Suppressor macrophage (primary cell): ENCODE data around the gene PRRX2.
A peak's percentile ranks its signal among the peaks of the same experiment; 100 is the strongest.

Source experiments
- DNase-seq, 4 experiments: peaks; one replicate each; pipeline ENCODE4 v3.0.0-alpha.2; 2020 to 2022

The PRRX2 gene

GRCh38 chr9:129712634-129713401 is 47.4 kb downstream of the PRRX2 start:
- DNase-seq = peak; percentile 47 to 65 (median 62)

DNA sequence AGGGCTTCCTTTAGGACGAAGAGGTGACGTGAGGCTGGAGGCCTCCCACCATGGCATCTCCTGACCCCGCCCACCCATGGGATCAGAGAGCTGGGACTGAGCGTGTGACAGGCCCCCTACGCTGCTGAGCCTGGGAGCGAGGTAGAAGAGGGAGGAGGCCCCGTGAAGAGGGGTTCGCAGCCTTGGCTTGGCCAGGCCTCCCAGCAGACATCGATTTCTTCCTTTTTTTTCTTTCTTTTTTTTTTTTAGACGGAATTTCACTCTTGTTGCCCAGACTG is 47.9 kb downstream of the PRRX2 start:
- DNase-seq = no peak

DNA sequence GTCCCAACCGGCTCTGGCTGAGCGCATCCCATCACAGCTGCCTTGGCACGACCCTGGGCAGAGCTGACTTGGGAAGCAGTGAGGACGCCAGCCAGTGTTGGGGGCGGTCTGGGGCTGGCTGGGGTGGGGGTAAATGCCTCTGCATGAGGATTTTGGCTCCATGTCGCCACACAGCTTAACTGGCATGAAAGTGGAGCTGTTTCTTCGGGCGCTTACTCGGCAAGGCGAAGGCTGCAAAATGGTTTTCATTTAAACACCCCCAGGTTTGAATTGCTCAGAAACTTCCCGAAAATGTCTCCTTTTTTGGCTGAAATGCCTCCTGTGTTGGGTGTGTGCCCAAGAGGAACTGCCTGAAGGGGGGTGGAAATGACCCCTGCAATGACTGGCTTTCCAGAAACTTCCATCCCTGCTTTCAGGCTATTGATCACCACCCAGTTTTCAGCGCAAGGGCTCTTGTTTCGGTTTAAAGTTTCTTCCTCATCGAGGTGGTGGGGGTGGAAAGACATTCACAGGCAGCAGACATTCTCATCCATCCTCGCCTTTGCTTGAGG is 49.1 kb downstream of the PRRX2 start:
- peak; percentile 18 to 41 (median 35) for DNase-seq

- DNase-seq = no peak
These were observed 50.6 kb downstream of the PRRX2 start for GRCh38 chr9:129716091-129716490.

DNA sequence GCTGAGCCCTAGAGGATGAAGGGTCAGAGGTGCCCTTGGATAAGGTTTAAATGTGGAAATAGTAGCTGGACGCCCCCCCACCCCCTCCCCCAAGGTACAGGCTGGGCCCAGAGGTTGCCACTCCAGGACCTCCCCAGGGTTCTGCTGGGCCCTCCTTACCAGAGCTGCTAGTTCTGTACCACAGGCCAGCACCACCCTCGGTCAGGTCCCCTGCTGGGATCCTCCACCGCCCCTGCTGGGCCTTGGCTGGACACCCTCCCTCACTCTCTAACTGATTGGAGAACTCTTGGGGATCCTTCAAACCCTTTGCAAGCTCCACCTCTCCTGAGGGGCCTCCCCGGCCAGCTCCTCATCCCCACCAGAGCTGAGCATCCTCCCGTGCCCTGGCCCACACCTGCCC is 52.5 kb downstream of the PRRX2 start:
- DNase-seq = no peak

DNA sequence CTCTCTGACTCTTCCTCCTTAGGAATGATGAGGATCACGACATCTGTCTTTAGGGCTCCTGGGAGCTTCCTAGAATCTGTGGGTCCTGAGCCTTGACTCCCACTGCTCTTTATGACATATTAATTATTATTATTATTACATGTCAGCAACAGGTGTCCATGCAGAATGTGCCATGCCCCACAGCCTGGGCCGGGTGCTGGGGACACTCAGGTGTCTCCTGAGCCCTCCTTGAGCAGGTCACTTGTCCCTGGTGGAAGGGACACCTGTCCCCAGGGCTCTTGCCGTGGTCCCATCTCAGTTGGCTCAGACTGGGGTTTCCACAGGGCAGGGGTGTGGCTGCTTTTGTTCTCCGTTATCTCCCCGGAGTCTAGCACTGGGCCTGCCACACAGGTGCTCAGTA is 53.2 kb downstream of the PRRX2 start:
- no peak for DNase-seq

DNA sequence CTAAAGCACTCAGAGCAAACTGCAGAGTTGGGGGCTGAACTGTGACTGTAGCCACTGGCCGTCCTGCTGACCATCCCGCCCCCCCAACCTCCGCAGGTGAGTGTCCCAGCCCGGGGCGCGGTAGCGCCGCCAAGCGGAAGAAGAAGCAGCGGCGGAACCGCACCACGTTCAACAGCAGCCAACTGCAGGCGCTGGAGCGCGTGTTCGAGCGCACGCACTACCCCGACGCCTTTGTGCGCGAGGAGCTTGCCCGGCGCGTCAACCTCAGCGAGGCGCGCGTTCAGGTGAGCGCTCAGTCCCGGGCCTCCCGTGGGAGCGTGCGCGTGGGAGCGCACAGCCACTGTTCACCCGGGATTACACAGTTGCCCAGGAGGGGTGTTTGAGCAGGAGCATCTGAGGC is 53.7 kb downstream of the PRRX2 start:
- no peak for DNase-seq

DNA sequence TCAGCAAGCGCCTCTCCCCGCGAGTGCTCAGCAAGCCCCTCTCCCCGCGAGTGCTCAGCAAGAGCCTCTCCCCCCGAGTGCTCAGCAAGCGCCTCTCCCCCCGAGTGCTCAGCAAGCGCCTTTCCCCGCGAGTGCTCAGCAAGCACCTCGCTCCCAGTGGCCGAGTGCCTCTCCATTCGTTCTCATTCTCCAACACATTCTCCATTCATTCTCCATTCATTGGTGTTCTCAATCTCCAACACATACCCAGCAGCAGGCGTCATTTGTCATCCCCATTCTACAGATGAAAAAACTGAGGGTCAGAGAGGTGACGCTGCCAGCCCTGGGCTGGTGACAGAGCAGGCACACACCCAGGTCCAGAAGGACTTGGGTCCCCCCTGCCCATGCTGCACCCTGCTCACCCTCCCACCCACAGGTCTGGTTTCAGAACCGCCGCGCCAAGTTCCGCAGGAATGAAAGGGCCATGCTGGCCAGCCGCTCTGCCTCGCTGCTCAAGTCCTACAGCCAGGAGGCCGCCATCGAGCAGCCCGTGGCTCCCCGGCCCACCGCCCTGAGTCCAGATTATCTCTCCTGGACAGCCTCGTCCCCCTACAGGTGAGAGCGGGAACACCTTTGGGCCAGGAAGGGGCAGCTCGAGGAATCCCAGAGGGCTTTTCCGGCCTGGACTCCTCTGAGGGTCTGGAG is 54.9 kb downstream of the PRRX2 start:
- no peak for DNase-seq

GRCh38 chr9:129720865-129721545 is 55.6 kb downstream of the PRRX2 start:
- no peak for DNase-seq

GRCh38 chr9:129722913-129723312 is 57.5 kb downstream of the PRRX2 start:
- no peak for DNase-seq

GRCh38 chr9:129724456-129725190 is 59.2 kb downstream of the PRRX2 start:
- DNase-seq = no peak

- DNase-seq = no peak
These were observed 60.4 kb downstream of the PRRX2 start for GRCh38 chr9:129725795-129726251.

DNA sequence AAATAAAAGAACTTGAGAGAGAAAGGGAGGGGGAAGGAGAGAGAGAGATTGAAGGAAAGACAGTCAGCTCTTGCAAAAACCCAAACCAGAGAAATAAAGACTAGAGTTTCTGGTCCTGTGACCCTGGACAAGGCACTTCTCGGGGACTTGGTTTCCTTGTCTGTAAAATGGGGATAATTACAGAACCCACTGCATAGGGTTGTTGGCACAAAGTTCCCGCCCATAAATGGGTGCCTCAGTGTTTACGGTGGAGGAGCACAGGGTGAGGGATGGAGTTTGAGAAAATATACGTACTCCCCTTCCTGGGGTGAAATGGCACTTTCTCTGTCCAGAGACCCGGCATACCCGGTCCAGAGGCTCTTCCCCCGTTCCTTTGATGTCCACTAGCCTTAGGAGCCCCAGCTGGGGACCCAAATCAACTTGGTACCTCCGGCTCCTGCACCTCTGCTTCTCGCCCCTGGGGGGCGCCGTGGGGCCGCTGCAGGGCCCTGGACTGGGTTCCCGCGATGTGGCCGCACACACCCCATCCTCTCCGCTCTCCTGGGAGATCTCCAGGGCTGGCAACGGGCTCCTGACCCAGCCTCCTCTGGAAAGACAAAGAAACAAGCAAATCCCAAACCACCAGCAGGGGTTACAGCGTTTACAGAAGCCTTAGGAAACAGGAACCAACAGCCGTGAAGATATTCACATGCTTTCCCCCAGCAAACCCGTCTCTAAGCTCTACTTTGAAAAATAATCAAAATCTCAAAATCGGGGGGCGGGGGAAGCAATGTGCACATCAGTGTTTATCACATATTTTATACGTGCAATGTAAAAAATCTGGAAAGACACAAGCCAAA is 61.1 kb downstream of the PRRX2 start:
- peak; percentile 69 to 85 (median 78) for DNase-seq

- no peak for DNase-seq
These were observed 63.3 kb downstream of the PRRX2 start for GRCh38 chr9:129728744-129729143.

GRCh38 chr9:129731477-129732085 is 66.1 kb downstream of the PRRX2 start:
- DNase-seq = no peak

DNA sequence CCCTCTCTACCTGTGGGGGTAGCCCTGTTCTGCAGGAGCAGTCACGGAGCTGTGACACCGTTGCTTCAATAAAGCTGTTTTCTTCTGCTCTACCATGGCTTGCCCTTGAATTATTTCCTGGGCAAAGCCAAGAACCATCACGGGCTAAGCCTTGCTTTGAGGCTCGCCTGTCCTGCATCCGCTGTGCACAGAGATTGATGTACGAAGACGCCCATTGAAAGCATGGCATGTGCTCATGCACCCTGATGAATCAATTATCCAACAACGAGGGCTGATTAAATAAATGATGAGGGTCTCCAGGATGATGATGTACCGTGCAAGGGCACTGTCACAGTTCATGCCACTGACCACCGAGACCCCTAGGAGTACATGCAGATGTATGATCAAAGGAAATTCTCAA is 66.7 kb downstream of the PRRX2 start:
- no peak for DNase-seq

GRCh38 chr9:129732946-129733631 is 67.6 kb downstream of the PRRX2 start:
- no peak for DNase-seq

DNA sequence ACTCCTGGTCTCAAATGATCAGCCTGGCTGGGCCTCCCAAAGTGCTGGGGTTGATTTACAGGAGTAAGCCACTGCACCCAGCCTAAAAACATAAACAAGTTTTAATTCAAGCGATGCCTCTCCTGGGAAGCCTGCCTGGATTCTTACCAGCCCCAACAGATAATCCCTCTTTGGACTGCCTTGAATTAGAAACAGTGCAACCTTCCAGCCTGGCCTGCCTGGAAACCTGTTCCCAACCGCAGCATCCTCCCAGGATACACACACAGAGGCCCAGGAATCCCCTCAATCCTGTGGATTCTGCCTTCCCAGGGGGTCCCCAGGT is 68.1 kb downstream of the PRRX2 start:
- no peak for DNase-seq

DNA sequence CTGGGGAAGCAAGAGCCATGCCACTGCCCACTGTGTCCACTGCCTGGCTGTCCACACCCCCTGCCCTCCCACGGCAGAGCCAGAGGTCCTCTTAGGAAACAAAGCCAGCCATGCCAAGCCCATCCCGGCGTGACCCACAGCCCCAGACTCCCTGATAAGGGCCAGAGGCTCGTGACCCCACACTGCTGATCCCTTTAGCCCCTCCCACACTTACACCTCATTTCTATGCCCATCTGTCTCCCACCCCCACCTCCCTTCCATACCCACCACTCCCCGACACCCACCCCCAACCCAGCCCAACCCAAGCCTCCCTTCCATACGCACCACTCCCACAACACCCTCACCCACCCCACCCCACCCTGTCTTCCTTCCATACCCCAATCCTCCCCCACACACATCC is 70.1 kb downstream of the PRRX2 start:
- DNase-seq = no peak

- DNase-seq = no peak
These were observed 70.9 kb downstream of the PRRX2 start for GRCh38 chr9:129736334-129736733.
